ENCODE data around the gene TPBGL.

DNA sequence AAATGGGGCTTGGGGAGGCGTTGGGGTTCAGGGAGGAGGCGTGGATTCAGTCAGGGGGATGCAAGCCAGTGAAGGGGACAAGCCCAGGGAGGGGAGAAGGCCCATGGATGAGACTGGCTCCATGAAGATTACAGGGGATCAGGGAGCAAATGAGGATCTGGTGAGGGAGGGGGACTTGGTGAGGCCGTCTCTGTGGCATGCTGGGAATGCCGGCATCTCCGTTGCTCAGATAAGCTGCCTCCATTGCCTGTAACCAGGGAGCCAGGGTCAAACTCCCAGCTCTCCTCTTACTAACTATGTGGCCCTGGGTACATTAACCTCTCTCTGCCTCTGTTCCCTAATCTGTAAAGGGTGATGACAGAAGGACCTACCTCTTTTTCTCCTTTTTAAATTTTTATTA, 38.7 kb downstream of the TPBGL start:
- TF ChIP-seq SMC3 (IDR thresholded peaks at IDR 0.05; ENCODE audit: low read depth, low read length): no peak
- TF ChIP-seq, protein P1, sequence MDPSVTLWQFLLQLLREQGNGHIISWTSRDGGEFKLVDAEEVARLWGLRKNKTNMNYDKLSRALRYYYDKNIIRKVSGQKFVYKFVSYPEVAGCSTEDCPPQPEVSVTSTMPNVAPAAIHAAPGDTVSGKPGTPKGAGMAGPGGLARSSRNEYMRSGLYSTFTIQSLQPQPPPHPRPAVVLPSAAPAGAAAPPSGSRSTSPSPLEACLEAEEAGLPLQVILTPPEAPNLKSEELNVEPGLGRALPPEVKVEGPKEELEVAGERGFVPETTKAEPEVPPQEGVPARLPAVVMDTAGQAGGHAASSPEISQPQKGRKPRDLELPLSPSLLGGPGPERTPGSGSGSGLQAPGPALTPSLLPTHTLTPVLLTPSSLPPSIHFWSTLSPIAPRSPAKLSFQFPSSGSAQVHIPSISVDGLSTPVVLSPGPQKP (IDR thresholded peaks at IDR 0.05; ENCODE audit: borderline replicate concordance, low read depth, low read length): no peak
- TF ChIP-seq, protein P2, sequence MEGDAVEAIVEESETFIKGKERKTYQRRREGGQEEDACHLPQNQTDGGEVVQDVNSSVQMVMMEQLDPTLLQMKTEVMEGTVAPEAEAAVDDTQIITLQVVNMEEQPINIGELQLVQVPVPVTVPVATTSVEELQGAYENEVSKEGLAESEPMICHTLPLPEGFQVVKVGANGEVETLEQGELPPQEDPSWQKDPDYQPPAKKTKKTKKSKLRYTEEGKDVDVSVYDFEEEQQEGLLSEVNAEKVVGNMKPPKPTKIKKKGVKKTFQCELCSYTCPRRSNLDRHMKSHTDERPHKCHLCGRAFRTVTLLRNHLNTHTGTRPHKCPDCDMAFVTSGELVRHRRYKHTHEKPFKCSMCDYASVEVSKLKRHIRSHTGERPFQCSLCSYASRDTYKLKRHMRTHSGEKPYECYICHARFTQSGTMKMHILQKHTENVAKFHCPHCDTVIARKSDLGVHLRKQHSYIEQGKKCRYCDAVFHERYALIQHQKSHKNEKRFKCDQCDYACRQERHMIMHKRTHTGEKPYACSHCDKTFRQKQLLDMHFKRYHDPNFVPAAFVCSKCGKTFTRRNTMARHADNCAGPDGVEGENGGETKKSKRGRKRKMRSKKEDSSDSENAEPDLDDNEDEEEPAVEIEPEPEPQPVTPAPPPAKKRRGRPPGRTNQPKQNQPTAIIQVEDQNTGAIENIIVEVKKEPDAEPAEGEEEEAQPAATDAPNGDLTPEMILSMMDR (conservative IDR thresholded peaks at IDR 0.05; ENCODE audit: low read depth, low read length): no peak
- TF ChIP-seq POLR2A (IDR thresholded peaks at IDR 0.05; ENCODE audit: low read depth, low read length): no peak
- no peak for TF ChIP-seq BHLHE40 (IDR thresholded peaks at IDR 0.05; ENCODE audit: low read depth, low read length)
- no peak for TF ChIP-seq MXI1 (IDR thresholded peaks at IDR 0.05; ENCODE audit: borderline replicate concordance, low read depth, low read length)
- TF ChIP-seq RFX5 (IDR thresholded peaks at IDR 0.05; ENCODE audit: low read depth, low read length): no peak
- no peak for TF ChIP-seq MAFK (IDR thresholded peaks at IDR 0.05; ENCODE audit: low read depth, low read length)
- no peak for TF ChIP-seq RAD21 (IDR thresholded peaks at IDR 0.05; ENCODE audit: low read length)
- TF ChIP-seq CEBPB (IDR thresholded peaks at IDR 0.05; ENCODE audit: low read depth, low read length): no peak
- TF ChIP-seq, protein P3, sequence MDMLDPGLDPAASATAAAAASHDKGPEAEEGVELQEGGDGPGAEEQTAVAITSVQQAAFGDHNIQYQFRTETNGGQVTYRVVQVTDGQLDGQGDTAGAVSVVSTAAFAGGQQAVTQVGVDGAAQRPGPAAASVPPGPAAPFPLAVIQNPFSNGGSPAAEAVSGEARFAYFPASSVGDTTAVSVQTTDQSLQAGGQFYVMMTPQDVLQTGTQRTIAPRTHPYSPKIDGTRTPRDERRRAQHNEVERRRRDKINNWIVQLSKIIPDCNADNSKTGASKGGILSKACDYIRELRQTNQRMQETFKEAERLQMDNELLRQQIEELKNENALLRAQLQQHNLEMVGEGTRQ (IDR thresholded peaks at IDR 0.05; ENCODE audit: low read depth, low read length): no peak
- no peak for TF ChIP-seq FOS (IDR thresholded peaks at IDR 0.05; ENCODE audit: low read depth, low read length)
- TF ChIP-seq CHD1 (IDR thresholded peaks at IDR 0.05; ENCODE audit: low read depth, low read length): no peak
- no peak for TF ChIP-seq RCOR1 (IDR thresholded peaks at IDR 0.05; ENCODE audit: insufficient replicate concordance, low read length)

All from IMR-90 (cell line).